NCI-H187 treated with DMSO at 0.1 percent for 48 hours (cell line): ENCODE results near the gene PLEKHA7.

Experiments used
- DNase-seq: peaks from one replicate; lab custom pipeline; 2025; lab: John Stamatoyannopoulos, UW

Gene PLEKHA7

GRCh38 chr11:16738193-16738946, 275.8 kb downstream of the PLEKHA7 start, which contains the start of gene C11orf58:
C11orf58 (plus strand) TSS chr11:16738647; CDS start chr11:16738779, 132 bp downstream.
- DNase-seq: peak; percentile 92

GRCh38 chr11:16737818-16738192, 276.4 kb downstream of the PLEKHA7 start:
- no peak for DNase-seq
